Muscle of leg (tissue), 11 donors: ENCODE data around the gene MAP7. TPM values are rescaled to one million over a fixed set of nuclear protein-coding genes. Genes with fewer than 3 reads are reported as not detected.
"Not testable (repeated sequence)": the region's sequence is repeated elsewhere in the genome, so short reads cannot be mapped to it uniquely, and the experiment has no call there.

ENCODE experiments used
- DNase-seq: peaks from one replicate; pipeline ENCODE4 v3.0.0; 2013
- H3K27ac ChIP-seq: one replicate; pipeline ENCODE4 v1.5.1; 2013; ENCODE audit warnings: mild to moderate bottlenecking, low read length, control low read depth
- H3K27me3 ChIP-seq: one replicate; pipeline ENCODE4 v1.6.1; 2013; ENCODE audit warnings: low read length; ENCODE audit not compliant: control insufficient read depth, insufficient read depth
- H3K36me3 ChIP-seq: one replicate; pipeline ENCODE4 v1.6.1; 2013; ENCODE audit warnings: low read length; ENCODE audit not compliant: control insufficient read depth, insufficient read depth
- H3K4me1 ChIP-seq: one replicate; pipeline ENCODE4 v1.6.1; 2013; ENCODE audit warnings: low read length; ENCODE audit not compliant: control insufficient read depth, insufficient read depth
- H3K4me3 ChIP-seq: one replicate; pipeline ENCODE4 v1.5.1; 2013; ENCODE audit warnings: low read length, control low read depth
- H3K9me3 ChIP-seq: replicated peaks from 2 replicates; pipeline ENCODE4 v1.6.1; 2013; ENCODE audit warnings: low read depth, low read length; ENCODE audit not compliant: control insufficient read depth
- WGBS: methylation state at CpG from one replicate; pipeline ENCODE4 v1.1.5; 2013; ENCODE audit warnings: missing lambda C conversion rate; ENCODE audit not compliant: insufficient coverage; 5-methylcytosine and 5-hydroxymethylcytosine counted together
- polyA plus RNA-seq, 8 donors: library from polyadenylated mRNA; unstranded; fragments of 120-200 nt; gene quantifications; one replicate each; pipeline versions ENCODE4 v1.2.1 to v1.2.3, GENCODE V29; 2013; ENCODE audit warnings: inconsistent platforms in 1 of 8, low replicate concordance in 1 of 8; ENCODE audit not compliant: insufficient read length in 8 of 8, insufficient read depth in 1 of 8
- total RNA-seq: library from RNA; stranded (reverse); fragments of 120-200 nt; gene quantifications from one replicate; pipeline ENCODE4 v1.2.4, GENCODE V29; 2013

Gene MAP7
- total and polyA plus RNA-seq, 9 donors = 0.14 to 1.9 (median 0.48) TPM

- no peak for DNase-seq
- H3K27me3 ChIP-seq = no peaks in the 10 kb centered on the region
- WGBS = 80% methylated on average over 1 of the region's 1 CpG
- H3K27ac ChIP-seq = no peak overlapping the region
- no peaks in the 10 kb centered on the region for H3K36me3 ChIP-seq
- no peak overlapping the region for H3K4me3 ChIP-seq
- H3K9me3 ChIP-seq = no peaks in the 10 kb centered on the region
- no peaks in the 10 kb centered on the region for H3K4me1 ChIP-seq
These were observed 55.5 kb downstream of the MAP7 start for GRCh38 chr6:136494710-136495109.

- Histone ChIP-seq H3K9me3 (no peaks in the 10 kb centered on the region), H3K36me3 (no peaks in the 10 kb centered on the region), H3K27me3 (no peaks in the 10 kb centered on the region), H3K27ac (no peak overlapping the region), H3K4me1 (no peaks in the 10 kb centered on the region), H3K4me3 (no peak overlapping the region)
- no peak for DNase-seq
- 90% methylated on average over 2 of the region's 2 CpGs for WGBS
These were observed 56.2 kb downstream of the MAP7 start for GRCh38 chr6:136494059-136494458.

- no CpG with 5 or more reads among the region's 1 CpG for WGBS
These were observed 57.8 kb downstream of the MAP7 start for GRCh38 chr6:136492409-136492808.

GRCh38 chr6:136491754-136492153, 58.5 kb downstream of the MAP7 start:
- no peak overlapping the region for H3K4me3 ChIP-seq
- H3K36me3 ChIP-seq = no peaks in the 10 kb centered on the region
- H3K4me1 ChIP-seq = no peaks in the 10 kb centered on the region
- no peaks in the 10 kb centered on the region for H3K27me3 ChIP-seq
- no peak for DNase-seq
- no CpG with 5 or more reads among the region's 2 CpGs for WGBS
- H3K9me3 ChIP-seq = no peaks in the 10 kb centered on the region
- no peak overlapping the region for H3K27ac ChIP-seq

More at GRCh38 chr6:136492409-136492808, 57.8 kb downstream of the MAP7 start:
- no peak for DNase-seq
- Histone ChIP-seq H3K4me3 (no peak overlapping the region), H3K9me3 (no peaks in the 10 kb centered on the region), H3K27ac (no peak overlapping the region), H3K36me3 (no peaks in the 10 kb centered on the region), H3K4me1 (no peaks in the 10 kb centered on the region), H3K27me3 (no peaks in the 10 kb centered on the region)

- H3K27me3 ChIP-seq = no peaks in the 10 kb centered on the region
- no peaks in the 10 kb centered on the region for H3K9me3 ChIP-seq
- WGBS = 76% methylated on average over 2 of the region's 2 CpGs
- H3K4me1 ChIP-seq = no peaks in the 10 kb centered on the region
- no peaks in the 10 kb centered on the region for H3K36me3 ChIP-seq
- H3K4me3 ChIP-seq = no peak overlapping the region
- no peak overlapping the region for H3K27ac ChIP-seq
- no peak for DNase-seq
These were observed 59.0 kb downstream of the MAP7 start for GRCh38 chr6:136491251-136491650.

GRCh38 chr6:136489689-136490033, 60.6 kb downstream of the MAP7 start:
- H3K27ac ChIP-seq, H3K27me3 ChIP-seq, H3K4me1 ChIP-seq, H3K4me3 ChIP-seq, H3K36me3 ChIP-seq, H3K9me3 ChIP-seq, DNase-seq: not testable (repeated sequence)
- 66% methylated on average over 3 of the region's 3 CpGs for WGBS

GRCh38 chr6:136487759-136488425, 62.3 kb downstream of the MAP7 start:
- Histone ChIP-seq H3K27me3 (no peaks in the 10 kb centered on the region), H3K4me1 (no peaks in the 10 kb centered on the region), H3K36me3 (no peaks in the 10 kb centered on the region), H3K9me3 (no peaks in the 10 kb centered on the region), H3K27ac (no peak overlapping the region), H3K4me3 (no peak overlapping the region)
- no peak for DNase-seq
- no CpG with 5 or more reads among the region's 7 CpGs for WGBS

GRCh38 chr6:136486357-136486756, 63.9 kb downstream of the MAP7 start:
- H3K4me3 ChIP-seq = no peak overlapping the region
- no peaks in the 10 kb centered on the region for H3K27me3 ChIP-seq
- DNase-seq = no peak
- H3K36me3 ChIP-seq = no peaks in the 10 kb centered on the region
- no peak overlapping the region for H3K27ac ChIP-seq
- no CpG with 5 or more reads among the region's 1 CpG for WGBS
- no peaks in the 10 kb centered on the region for H3K4me1 ChIP-seq
- no peaks in the 10 kb centered on the region for H3K9me3 ChIP-seq

GRCh38 chr6:136483906-136484305, 66.3 kb downstream of the MAP7 start:
- H3K27me3 ChIP-seq = no peaks in the 10 kb centered on the region
- no peak overlapping the region for H3K27ac ChIP-seq
- 75% methylated on average over 2 of the region's 3 CpGs for WGBS
- H3K36me3 ChIP-seq = no peaks in the 10 kb centered on the region
- no peak for DNase-seq
- no peaks in the 10 kb centered on the region for H3K9me3 ChIP-seq
- H3K4me1 ChIP-seq = no peaks in the 10 kb centered on the region
- no peak overlapping the region for H3K4me3 ChIP-seq

- not testable (repeated sequence) for H3K27me3 ChIP-seq, H3K9me3 ChIP-seq, DNase-seq, H3K4me1 ChIP-seq, H3K36me3 ChIP-seq, H3K4me3 ChIP-seq, H3K27ac ChIP-seq
- no CpG with 5 or more reads among the region's 2 CpGs for WGBS
These were observed 67.2 kb downstream of the MAP7 start for GRCh38 chr6:136483005-136483404.

GRCh38 chr6:136477548-136477947, 72.7 kb downstream of the MAP7 start:
- Histone ChIP-seq H3K4me1 (no peaks in the 10 kb centered on the region), H3K4me3 (no peak overlapping the region), H3K36me3 (no peaks in the 10 kb centered on the region), H3K9me3 (no peaks in the 10 kb centered on the region), H3K27ac (no peak overlapping the region), H3K27me3 (no peaks in the 10 kb centered on the region)
- DNase-seq = no peak
